GM23248 (cell line): ENCODE data around the gene PPP2R2D.

ENCODE experiments used
- EZH2 ChIP-seq: fragments of 200-600 bp; sonication (generic); IDR thresholded peaks from 2 replicates; pipeline ENCODE4 v1.6.1; 2018; ENCODE audit warnings: antibody characterized with exemption, mild to moderate bottlenecking; ENCODE audit not compliant: insufficient read depth, poor library complexity, severe bottlenecking
- EZH2phosphoT487 ChIP-seq: fragments of 200-600 bp; sonication (generic); IDR thresholded peaks from 2 replicates; pipeline ENCODE4 v1.6.1; 2018; ENCODE audit warnings: antibody characterized with exemption, moderate library complexity, mild to moderate bottlenecking, low read depth; ENCODE audit not compliant: insufficient read depth

GRCh38 chr10:131929122-131929845, 28.5 kb downstream of the PPP2R2D start:
- TF ChIP-seq EZH2: no peak
- no peak for TF ChIP-seq EZH2phosphoT487
